Body of pancreas (tissue), 4 donors: ENCODE data around the gene MYOM1. TPM values are rescaled to one million over a fixed set of nuclear protein-coding genes. Genes with fewer than 3 reads are reported as not detected.

ENCODE experiments used
- ATAC-seq: fragments of 150-250 bp; one replicate; pipeline ENCODE4 v1.9.1; 2016
- DNase-seq, 4 donors: peaks; one replicate each; pipeline ENCODE4 v3.0.0-alpha.2; 2019
- H3K27ac ChIP-seq, 4 donors: fragments of 200-600 bp; sonication (generic); 1 replicate in 3 of 4; 2 replicates in 1 of 4; pipeline versions ENCODE4 v1.5.1 to v1.6.1; 2016 to 2019; ENCODE audit warnings: mild to moderate bottlenecking in 1 of 4, mixed read lengths in 1 of 4, moderate library complexity in 1 of 4
- H3K27me3 ChIP-seq, 2 donors: fragments of 200-600 bp; sonication (generic); one replicate each; pipeline ENCODE4 v1.6.0; 2016; ENCODE audit warnings: mild to moderate bottlenecking in 1 of 2
- H3K36me3 ChIP-seq, 2 donors: fragments of 200-600 bp; sonication (generic); replicated peaks in 1 of 2; 2 replicates each; pipeline ENCODE4 v1.5.1; 2016; ENCODE audit warnings: low read depth in 2 of 2; ENCODE audit not compliant: insufficient read depth in 1 of 2
- H3K4me1 ChIP-seq: fragments of 200-600 bp; sonication (generic); one replicate; pipeline ENCODE4 v1.6.0; 2016
- H3K4me3 ChIP-seq, 2 donors: fragments of 200-600 bp; sonication (generic); 1 replicate in 1 of 2; 2 replicates in 1 of 2; pipeline ENCODE4 v1.5.1; 2016 to 2019
- H3K9me3 ChIP-seq, 3 donors: fragments of 200-600 bp; sonication (generic); 1 replicate in 2 of 3; 2 replicates in 1 of 3; pipeline ENCODE4 v1.5.1; 2016
- CTCF ChIP-seq, 7 experiments: fragments of 450-650 bp in 4 of 7; fragments of 200-600 bp in 3 of 7; sonication (generic) in 3 of 7; IDR thresholded peaks; one replicate each; pipeline ENCODE4 v1.5.1; 2016 to 2019; ENCODE audit warnings: antibody characterized with exemption in 7 of 7
- POLR2A ChIP-seq, 3 donors: fragments of 450-650 bp; IDR thresholded peaks; one replicate each; pipeline ENCODE4 v1.6.1; 2016; ENCODE audit warnings: antibody characterized with exemption in 3 of 3, mild to moderate bottlenecking in 2 of 3
- WGBS, 2 donors: methylation state at CpG; one replicate each; pipeline ENCODE4 v1.1.5; 2017; 5-methylcytosine and 5-hydroxymethylcytosine counted together
- intact Hi-C: fragments of 100-400 bp; cut with DNase I; formaldehyde crosslinking; loops from one replicate; pipeline ENCODE4 v1.15.1; 2023
- total RNA-seq, 2 donors: library from RNA; depleted of rRNA; stranded (reverse); fragments of >200 nt; gene quantifications; one replicate each; pipeline ENCODE4 v1.1.0, GENCODE V29; 2016

Gene MYOM1
- total RNA-seq, 2 donors from 2014 or later, result 10.9 to 21.8 TPM

GRCh38 chr18:3192286-3192685 lies 27.5 kb downstream of the MYOM1 start:
- H3K4me3 ChIP-seq, result no peak overlapping the region
- H3K27ac ChIP-seq, result no peak overlapping the region
- no peaks in the 10 kb centered on the region for H3K9me3 ChIP-seq
- intact Hi-C loops, result no loop called here
- ATAC-seq, result no peak
- no peak for DNase-seq
- H3K36me3 ChIP-seq, result no peaks in the 10 kb centered on the region
- no peaks in the 10 kb centered on the region for H3K27me3 ChIP-seq
- TF ChIP-seq POLR2A (IDR thresholded peaks at IDR 0.05), result no peak
- no peak for TF ChIP-seq CTCF (IDR thresholded peaks at IDR 0.05)
- no peaks in the 10 kb centered on the region for H3K4me1 ChIP-seq

DNA sequence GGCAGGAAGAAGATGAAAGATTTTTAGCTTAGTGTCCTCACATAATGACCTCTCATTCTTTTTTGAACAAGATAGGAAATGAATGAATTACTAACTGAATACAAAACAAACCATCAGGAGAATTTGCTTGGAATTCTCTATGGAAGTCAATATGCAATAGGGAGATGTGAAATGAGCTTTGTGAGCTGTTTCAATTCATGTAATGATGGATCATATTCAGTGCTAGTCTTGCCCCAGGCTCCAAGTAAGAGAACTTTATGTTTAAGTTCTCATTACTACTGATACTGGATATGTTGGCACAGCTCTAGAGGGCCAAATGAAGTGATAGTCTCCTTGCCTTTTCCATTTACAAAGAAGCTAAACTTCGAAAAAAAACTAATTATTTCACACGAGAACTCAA lies 29.2 kb downstream of the MYOM1 start:
- H3K27ac ChIP-seq, result no peak overlapping the region
- no peaks in the 10 kb centered on the region for H3K36me3 ChIP-seq
- H3K27me3 ChIP-seq, result no peaks in the 10 kb centered on the region
- WGBS, 2 donors, result 81 to 88% methylated on average over 2 of the region's 2 CpGs
- DNase-seq (no peak), ATAC-seq (no peak)
- H3K4me1 ChIP-seq, result no peaks in the 10 kb centered on the region
- intact Hi-C loops, result no loop called here
- no peak overlapping the region for H3K4me3 ChIP-seq
- H3K9me3 ChIP-seq, result no peaks in the 10 kb centered on the region
- TF ChIP-seq CTCF (IDR thresholded peaks at IDR 0.05) (no peak), POLR2A (IDR thresholded peaks at IDR 0.05) (no peak)

DNA sequence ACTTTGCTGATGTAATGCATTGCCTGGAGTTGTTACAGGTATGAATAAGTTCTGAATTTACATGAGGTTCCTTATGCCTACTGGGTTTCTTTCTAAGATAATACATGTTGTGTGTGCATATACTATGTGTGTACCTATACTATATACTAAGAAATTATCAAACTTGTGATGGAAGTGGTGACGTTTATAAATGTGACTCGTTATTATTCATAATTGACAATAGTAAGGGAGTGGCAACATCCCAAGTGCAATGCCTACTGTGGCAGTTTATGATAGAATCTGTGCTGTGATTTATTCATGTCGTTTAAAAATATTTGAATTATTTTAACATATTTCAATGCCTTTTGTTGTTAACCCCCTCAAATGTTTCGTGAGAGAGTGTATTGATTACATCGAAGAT lies 29.9 kb downstream of the MYOM1 start:
- TF ChIP-seq POLR2A (IDR thresholded peaks at IDR 0.05) (no peak), CTCF (IDR thresholded peaks at IDR 0.05) (no peak)
- DNase-seq (no peak), ATAC-seq (no peak)
- intact Hi-C loops, result no loop called here
- Histone ChIP-seq H3K4me3 (no peak overlapping the region), H3K27me3 (no peaks in the 10 kb centered on the region), H3K9me3 (no peaks in the 10 kb centered on the region), H3K4me1 (peaks cover 3% of the 10 kb centered on the region), H3K36me3 (no peaks in the 10 kb centered on the region), H3K27ac (no peak overlapping the region)
- WGBS, 2 donors, result 74 to 76% methylated on average over 5 of the region's 5 CpGs

- H3K27ac ChIP-seq, result no peak overlapping the region
- H3K4me3 ChIP-seq, result no peak overlapping the region
- no peaks in the 10 kb centered on the region for H3K27me3 ChIP-seq
- H3K36me3 ChIP-seq, result no peaks in the 10 kb centered on the region
- ATAC-seq (peak; percentile 95), DNase-seq (peak; percentile 32 to 68 (median 56))
- 53 to 55% methylated on average over 8 of the region's 8 CpGs for WGBS, 2 donors
- intact Hi-C loops, result no loop called here
- H3K4me1 ChIP-seq, result peaks cover 15% of the 10 kb centered on the region
- TF ChIP-seq POLR2A (IDR thresholded peaks at IDR 0.05) (no peak), CTCF (IDR thresholded peaks at IDR 0.05) (peak in 6 of 7 experiments; percentile 18 to 68 (median 52))
- H3K9me3 ChIP-seq, result no peaks in the 10 kb centered on the region
These were observed 32.8 kb downstream of the MYOM1 start for GRCh38 chr18:3186678-3187658.
